ENCODE results near the gene FLT4.
"Not testable (repeated sequence)": the region's sequence is repeated elsewhere in the genome, so short reads cannot be mapped to it uniquely, and the experiment has no call there.

The FLT4 gene

GRCh38 chr5:180670157-180670556 lies 20.8 kb upstream of the FLT4 start:
- DNase-seq (ENCODE audit: low read depth): no peak

DNA sequence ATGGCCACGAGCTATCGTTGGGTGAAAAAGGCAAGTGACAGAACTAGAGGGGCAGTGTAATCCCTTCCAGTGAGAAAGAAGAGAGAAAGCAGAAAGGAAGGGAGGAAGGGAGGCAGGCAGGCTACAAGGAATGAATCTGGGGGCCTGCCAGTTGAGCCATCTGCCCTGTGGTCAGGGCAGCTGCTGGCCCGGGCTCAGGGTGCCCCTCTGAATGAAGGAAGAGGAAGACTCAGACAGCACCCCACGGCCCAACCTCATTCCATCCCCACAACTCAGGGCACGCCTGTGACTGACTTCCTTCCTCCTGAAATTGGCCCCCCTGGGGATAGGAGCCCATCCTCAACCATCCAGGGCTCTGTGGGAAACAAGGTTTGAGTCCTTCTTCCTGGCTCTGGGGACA lies 20.3 kb upstream of the FLT4 start:
- no peak for DNase-seq (ENCODE audit: low read depth)

DNA sequence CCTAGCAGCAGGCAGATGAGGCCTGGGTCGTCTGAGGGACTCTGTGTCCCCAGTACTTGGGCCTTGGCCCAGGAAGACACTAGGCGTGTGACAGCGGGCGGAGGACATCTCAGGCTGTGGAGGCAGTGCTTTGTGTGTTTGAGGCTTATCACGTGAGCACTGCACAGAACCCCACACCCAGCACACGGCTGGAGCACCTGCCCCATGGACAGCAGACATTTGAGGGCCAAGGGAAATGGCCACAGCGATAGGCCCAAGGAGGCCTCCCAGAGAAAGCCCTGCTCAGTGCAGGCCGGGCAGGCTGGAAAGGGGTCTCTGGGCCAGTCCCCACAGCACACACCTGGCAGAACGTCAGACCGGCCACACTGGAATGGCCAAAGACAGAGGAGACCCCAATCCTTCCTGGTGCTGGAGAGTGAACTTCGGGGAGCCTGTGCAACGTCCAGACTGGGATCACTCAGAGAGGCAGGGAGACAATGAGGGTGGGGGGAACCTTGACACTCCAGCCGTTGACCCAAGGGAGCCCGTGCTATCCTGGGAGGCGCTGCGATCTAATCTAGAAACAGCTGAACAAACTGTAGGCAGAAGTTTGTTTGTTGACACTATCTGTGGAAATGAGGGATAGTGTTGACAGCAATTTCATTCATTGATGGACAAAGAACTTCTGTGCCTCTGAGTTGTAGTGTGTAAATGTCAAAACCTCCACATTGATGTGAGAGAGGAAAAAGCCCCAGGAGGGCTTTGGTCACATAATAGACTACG lies 19.6 kb upstream of the FLT4 start:
- no peak for DNase-seq (ENCODE audit: low read depth)

DNA sequence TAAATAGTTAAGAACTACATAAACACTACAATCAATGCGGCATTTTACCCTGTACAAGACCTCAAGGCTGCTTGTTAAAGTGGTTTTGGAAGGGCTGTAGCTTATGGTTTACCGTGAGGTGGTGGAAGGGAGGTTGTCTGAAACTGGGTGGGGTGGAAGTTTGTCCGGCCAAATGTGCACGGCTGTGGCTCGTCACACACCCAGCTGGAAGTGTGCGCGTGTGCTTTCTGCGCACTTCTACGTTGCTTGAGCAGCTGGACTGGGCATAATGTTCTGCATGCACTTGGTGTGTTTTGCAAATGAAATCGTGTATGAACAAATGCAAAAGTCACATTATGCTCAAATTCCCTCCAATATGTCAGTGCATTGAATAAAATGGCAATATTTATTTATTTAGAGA lies 17.4 kb upstream of the FLT4 start:
- no peak for DNase-seq (ENCODE audit: low read depth)

DNA sequence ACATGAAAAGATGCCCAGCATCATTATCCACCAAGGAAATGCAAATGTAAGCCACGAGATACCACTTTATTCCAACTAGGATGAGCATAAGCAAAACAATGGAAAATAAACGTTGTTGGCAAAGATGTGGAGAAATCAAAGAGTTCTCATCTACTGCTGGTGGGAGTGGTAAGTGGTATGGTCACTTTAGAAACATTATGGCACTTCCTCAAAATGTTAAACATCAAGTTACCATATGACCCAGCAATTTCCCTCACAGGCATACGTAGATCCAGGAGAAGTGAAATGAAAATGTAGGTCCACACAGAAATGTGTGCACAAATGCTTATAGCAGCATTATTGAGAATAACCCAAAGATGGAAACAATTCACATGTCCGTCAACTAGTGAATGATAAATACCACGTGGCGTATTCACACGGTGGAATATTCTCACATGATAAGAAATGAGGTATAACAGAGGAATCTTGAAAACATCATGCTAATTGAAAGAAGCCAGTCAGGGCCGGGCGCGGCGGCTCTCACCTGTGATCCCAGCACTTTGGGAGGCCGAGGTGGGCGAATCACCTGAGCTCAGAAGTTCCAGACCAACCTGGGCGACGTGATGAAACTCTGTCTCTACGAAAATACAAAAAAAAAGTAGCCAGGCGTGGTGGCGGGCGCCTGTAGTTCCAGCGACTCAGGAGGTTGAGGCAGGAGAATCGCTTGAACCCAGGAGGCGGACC lies 16.4 kb upstream of the FLT4 start:
- no peak for DNase-seq (ENCODE audit: low read depth)

DNA sequence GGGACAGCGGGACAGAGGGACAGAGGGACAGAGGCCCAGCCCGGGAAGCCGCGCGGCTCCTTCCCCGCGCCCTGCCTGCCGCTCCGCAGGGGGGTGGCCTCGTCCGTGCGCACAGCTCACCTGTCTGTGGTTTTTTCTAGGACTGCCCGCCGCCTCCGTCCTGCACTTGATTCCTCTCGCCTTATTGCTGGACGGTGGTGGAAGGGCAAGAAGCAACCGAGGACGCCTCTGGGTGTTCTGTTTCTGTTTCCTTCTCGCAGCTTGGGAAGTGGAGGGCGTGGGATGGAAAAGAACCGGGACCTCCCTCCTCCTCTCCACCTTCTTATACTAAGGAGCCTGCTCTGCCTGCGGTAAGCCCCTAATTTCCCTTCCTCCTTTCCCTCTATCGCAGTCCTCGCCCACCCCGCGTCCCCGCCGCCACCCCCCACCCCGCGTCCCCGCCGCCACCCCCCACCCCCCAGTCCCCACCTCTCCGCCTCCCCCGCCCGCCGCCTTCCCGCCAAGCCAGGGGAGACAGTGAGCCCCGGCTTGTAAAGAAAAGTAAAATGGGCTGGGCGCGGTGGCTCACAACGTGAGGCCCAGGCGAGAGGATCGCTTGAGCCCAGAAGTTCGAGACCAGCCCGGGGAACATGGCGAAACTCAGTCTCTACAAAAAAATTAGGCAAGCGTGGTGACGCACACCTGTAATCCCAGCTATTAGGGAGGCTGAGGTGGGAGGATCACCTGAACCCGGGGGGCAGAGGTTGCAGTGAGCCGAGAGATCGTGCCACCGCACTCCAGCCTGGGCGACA lies 9.6 kb upstream of the FLT4 start:
- DNase-seq (ENCODE audit: low read depth): no peak

DNA sequence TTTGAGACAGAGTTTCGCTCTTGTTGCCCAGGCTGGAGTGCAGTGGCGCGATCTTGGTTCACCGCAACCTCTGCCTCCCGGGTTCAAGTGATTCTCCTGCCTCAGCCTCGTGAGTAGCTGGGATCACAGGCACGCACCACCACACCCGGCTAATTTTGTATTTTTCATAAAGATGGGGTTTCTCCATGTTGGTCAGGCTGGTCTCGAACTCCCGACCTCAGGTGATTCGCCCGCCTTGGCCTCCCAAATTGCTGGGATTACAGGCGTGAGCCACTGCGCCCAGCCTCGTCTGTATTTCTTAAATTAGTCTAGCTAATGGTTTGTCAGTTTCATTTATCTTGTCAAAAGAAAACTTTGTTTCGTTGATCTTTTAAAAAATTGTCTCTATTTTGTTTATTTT lies 5.8 kb upstream of the FLT4 start:
- DNase-seq (ENCODE audit: low read depth): not testable (repeated sequence)

GRCh38 chr5:180652771-180653170 lies 3.4 kb upstream of the FLT4 start:
- DNase-seq (ENCODE audit: low read depth): no peak

DNA sequence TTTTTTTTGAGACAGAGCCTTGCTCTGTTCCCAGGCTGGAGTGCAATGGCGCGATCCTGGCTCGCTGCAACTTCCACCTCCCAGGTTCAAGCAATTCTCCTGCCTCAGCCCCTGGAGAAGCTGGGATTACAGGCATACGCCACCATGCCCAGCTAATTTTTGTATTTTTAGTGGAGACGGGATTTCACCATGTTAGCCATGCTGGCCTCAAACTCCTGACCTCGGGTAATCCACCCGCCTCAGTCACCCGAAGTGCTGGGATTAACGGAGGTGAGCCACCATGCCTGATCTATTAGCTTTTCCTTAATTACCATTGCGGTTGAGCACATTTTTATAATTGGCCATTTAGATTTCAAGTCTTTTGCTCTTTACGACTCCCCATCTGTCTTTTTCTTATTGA lies 2.9 kb upstream of the FLT4 start:
- no peak for DNase-seq (ENCODE audit: low read depth)

DNA sequence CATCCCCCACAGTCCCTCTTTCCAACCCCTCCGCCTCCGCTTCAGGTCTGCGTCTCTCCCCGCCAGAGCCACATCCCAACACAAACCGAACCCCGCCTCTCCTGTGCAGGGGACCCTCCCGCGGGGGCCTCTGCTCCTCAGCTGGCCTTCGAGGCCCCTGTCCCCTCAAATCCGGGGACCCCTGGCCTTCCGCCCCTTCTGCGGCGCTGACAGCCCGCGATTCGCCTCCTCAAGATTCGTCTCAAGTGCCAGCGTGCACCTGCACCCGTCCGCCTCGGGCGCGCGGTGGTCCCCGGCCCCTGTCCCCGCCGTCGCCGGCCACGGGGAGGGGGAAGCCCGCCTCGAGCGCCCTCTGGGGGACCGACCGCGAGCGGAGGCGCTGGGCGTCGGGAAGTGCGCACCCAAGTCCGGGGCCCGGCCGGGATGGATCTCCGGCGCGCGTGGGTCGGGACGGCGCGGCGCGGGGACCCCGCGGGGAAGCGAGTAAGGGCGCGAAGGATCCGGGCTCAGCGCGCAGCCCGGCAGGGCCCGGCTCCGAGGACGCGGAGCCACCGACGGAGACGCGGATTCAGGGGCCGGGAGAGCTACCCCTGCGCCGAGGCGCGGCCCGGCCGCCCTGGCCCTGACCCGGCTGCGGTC lies 623 bp downstream of the FLT4 start:
- no peak for DNase-seq (ENCODE audit: low read depth)

- DNase-seq (ENCODE audit: low read depth): no peak
Observed at GRCh38 chr5:180647941-180648500, 1.4 kb downstream of the FLT4 start.

DNA sequence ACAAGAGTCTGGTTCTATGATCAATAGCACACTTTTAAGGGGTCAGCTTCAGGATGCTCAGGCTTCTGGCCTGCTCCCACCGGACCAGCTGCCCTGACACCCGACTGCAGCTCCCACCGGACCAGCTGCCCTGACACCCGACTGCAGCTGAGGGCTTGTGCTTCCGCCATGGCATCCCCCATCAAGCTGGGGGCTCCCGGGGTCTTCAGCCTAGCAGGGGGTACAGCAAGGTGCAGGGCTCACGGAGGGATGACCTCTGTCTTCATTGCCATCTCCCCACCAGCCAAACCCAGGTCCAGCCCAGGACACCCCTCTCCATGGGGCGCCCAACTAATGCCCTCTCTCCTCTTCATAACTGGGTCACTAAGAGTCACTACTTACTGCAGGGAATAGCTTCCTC lies 1.9 kb downstream of the FLT4 start:
- no peak for DNase-seq (ENCODE audit: low read depth)

- no peak for DNase-seq (ENCODE audit: low read depth)
Observed at GRCh38 chr5:180646963-180647305, 2.5 kb downstream of the FLT4 start.

GRCh38 chr5:180646289-180646962 lies 3.0 kb downstream of the FLT4 start:
- DNase-seq (ENCODE audit: low read depth): no peak

- no peak for DNase-seq (ENCODE audit: low read depth)
Observed at GRCh38 chr5:180645274-180646204, 3.9 kb downstream of the FLT4 start.

- DNase-seq (ENCODE audit: low read depth): no peak
Observed at GRCh38 chr5:180644825-180645273, 4.6 kb downstream of the FLT4 start.

DNA sequence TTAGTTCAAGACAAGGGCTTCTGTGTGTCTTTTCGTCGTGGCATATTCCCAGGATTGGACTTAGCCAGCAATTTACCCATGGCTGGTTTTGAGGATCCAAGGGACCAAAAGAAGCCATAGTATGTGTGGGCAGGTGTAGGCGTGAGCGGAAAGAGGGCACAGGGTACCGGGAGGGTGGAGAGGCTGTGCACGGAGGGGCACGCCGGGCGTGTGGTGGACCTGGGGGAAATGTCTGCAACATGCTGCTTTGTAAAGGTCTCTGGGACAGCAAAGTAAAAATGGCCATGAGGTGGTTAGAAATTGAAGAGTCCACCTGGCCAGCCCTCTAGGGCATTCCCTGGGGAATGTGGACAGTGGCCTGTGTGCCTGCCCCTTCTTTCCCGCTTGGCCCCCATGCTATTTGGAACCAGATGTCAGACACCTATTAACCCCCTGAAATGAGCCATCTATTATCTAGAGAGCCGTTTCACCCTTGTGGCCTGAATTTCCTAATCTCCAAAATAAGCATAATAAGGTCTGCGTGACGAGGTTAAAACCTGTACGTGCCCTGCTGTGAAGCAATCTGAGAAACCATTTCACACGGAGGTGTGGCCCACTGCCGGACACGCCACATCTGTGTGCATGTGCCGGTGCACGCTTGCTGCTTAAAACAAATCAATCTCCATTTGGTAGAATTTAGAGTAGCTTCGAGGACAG lies 5.1 kb downstream of the FLT4 start:
- no peak for DNase-seq (ENCODE audit: low read depth)

DNA sequence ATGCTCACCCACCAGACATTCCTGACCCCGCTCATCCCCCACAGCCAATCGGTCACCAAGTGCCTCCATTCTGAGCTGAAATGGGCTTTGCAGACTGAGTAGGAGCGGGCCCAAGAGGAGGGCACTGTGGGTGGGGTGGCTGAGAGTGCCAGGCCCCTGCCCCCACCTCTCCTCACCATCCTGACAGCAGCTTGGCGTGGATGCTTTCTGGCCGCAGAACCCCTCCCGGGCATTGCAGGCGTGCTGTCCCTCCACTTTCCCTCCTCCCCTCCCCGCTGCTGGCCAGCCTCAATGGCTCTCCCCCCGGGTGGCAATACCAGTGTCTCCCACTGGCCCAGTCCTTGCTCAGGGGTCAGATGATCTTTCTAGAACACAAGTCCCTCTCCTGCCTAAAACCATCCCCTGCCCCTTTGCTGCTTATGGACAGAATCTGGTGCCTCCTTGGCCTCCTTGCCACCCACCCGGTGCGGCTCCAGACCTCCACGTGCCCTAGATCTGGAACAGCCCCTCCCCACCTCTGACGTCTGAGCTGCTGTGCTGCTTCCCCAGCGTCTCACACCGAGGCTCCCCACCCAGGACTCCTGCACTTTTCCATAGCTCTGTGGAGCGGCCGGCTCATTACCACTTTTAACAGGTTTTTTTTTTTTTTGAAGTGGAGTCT lies 6.1 kb downstream of the FLT4 start:
- no peak for DNase-seq (ENCODE audit: low read depth)

DNA sequence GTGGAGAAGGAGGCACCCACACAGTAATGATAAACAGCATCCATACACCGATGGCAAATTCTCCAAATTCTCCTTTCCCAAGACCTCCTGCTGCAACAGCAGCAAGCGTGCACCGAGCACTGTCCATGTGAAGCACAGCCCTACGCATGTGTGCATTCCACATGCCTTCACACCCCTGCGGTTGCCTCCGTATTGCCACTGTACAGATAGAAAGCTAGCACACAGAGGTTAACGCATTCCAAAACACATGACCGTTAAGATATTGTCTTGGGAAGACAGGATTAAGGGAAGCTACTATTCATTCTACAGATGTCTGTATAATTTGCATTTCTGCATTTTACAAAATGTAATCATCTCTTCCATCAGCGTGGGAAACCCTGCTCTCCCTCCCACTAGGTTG lies 6.6 kb downstream of the FLT4 start:
- DNase-seq (ENCODE audit: low read depth): no peak
